ENCODE measurements around the gene GPR176.
"Not testable (repeated sequence)": the region's sequence is repeated elsewhere in the genome, so short reads cannot be mapped to it uniquely, and the experiment has no call there.

GPR176 gene

DNA sequence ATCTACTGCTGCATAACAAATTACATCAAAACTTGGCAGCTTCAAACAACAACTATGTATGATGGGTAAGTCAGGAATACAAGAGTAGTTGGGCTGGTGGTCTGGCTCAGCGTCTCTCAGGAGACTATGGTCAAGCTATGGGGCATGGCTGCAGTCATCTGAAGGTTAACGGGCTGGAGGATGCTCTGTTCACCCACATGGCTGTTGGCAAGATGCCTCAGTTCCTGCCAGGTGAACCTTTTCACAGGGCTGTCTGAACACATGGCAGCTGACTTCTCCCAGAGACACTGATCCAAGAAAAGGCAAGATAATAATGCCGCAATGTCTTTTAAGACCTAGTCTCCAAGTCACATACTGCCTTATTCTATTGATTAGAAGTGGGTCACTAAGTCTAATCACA, 63.7 kb downstream of the GPR176 start:
- DNase-seq (ENCODE audit: low read depth): no peak

DNA sequence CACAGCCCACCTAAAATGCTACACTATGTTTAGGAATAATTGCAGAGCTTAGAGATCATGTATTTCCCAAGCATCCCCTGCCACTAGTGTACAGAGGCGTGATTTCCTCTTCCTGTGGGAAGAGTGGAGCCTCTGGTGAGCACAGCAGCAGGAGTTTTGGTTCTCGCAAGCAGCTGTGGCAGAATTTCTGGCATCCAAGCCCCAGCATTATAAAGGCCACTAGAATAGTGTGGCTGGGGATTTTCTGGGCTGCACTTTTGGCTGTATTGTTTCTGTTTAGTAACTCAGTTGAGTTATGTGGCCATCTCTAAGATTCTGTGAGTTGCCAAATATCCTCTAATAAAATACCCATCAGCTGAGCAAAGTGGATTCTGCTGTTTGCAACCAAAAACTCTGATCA, 64.7 kb downstream of the GPR176 start:
- DNase-seq (ENCODE audit: low read depth): no peak

DNA sequence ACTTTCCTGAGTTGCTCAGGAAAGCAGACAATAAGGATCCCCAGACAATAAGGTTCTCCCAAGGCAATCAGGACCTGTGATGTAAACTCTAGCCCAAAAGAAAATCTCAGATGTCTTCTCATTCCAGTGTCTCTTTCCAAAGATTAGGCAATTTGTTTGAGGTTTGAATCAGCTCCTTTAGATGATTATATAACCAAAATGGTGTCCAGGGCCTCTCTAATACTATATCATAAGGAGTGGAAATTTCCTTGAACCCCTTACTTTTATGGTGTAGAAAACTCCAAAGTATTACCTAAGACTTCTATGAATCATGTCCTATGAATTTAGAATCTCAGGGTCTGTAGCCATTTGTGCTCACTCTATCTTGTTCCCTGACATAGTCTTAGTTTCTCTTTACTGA, 65.9 kb downstream of the GPR176 start:
- no peak for DNase-seq (ENCODE audit: low read depth)

DNA sequence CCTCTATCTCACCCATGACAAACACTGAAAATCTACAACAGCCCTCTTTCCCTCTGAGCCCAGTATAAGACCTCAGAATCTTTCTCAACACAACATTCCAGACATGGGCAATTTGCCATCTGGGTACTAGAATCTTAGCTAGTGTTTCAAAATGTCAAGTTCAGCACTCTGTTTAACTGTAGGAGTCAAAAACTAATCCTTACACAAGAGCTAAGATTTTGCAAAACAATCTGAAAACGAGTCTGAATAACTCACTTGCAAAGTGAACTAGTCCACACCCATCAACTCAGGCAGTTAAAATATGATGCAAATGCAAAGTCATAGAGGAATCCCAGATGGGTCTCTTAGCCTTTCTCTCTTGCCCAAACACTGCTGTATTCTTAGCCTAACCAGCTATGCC, 67.8 kb downstream of the GPR176 start:
- no peak for DNase-seq (ENCODE audit: low read depth)

DNA sequence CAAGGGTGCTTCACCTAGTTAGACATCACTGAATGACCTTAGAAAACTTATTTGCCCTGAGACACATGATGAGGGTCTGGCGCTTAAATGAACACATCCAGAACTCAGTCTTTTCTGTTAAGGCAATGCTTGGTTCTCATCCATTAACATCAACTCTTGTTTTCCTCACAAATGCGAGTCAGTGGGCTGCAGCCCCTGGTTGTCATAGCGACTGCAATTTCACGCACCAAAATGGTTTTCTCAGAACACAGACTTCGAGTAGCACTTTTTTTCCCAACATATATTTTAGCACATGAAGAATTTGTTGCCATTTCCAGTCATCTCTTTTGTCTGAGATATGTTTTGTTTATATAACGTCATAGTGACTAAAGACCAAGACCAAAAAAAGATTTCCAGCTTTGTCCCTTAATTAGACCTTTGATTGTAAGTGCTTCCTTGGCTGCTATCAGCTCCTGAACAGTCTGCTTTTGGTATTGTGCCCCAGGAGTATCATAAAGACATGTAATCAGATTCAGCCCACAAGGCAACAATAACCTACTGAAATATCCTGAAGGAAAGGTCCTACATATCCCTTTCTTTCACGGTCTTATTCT, 68.5 kb downstream of the GPR176 start:
- no peak for DNase-seq (ENCODE audit: low read depth)

DNA sequence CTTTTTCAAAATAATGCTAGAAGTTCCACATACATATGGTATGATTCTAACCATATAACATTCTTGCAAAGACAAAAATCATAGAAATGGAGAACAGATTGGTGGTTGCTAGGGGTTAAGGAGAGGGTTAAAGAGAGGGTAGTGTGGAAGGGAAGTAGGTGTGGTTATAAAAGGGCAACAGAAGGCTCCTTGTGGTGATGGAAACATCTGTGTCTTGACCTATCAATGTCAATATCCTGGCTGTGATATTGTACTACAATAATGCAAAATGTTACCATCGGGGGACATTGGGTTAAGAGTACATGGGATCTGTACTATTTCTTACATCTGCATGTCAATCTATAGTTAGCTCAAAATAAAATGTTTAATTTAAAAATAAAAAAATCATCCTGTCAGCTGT, 69.6 kb downstream of the GPR176 start:
- DNase-seq (ENCODE audit: low read depth): no peak

DNA sequence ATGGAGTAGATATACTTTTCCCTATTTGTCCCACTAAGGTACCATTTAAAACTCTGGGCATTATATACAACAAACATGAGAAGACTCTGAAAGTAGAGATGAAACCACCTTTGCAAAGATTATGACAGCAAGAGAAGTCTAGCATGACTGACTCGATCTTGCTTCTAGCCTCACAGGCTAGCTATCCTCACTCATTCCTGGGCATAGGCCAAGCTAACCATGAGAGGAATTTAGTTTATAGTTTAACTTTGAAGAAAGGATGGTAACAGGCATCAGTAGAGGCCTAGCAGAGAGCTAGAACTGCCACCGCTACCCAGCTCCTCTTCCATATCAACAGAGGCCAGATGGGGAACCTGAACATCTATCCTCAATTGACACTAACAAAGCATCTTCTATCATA, 74.0 kb downstream of the GPR176 start:
- DNase-seq (ENCODE audit: low read depth): no peak

DNA sequence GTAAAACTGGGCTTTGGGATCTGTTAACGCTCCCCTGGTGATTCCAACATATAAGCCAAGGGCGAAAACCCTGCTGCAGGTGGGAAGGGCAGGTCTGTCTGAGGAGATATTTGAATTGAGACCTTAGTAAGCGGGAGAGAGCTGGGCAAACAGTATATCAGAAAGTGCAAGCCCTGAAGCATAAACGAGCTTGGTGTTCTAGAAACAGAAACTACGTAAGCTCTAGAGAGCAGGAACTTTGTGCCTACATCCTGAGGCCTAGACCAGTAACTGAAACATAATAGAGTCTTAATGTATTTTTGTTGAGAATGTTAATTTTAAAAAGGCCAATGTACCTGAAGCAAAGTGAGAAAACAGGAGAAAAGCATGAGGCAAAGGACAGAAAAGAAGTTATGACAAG, 74.5 kb downstream of the GPR176 start:
- no peak for DNase-seq (ENCODE audit: low read depth)

DNA sequence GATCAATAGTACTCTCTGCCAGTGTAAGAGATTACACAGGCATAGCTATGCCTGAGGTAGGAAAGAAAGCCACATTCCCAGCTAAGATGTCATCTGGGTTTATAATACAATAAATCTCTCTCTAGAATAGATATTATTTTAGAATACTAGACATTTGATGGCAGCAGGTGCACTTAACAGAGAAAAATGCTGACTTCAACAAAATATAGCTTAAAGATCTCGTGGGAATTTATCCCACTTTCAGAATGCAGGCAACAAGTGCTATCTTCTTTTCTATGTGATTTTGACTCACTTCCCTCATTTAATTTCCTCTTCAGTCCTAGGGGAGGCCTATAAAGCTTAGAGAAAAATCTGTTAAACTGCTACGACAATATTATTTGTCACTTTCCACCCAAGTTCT, 76.5 kb downstream of the GPR176 start:
- no peak for DNase-seq (ENCODE audit: low read depth)

DNA sequence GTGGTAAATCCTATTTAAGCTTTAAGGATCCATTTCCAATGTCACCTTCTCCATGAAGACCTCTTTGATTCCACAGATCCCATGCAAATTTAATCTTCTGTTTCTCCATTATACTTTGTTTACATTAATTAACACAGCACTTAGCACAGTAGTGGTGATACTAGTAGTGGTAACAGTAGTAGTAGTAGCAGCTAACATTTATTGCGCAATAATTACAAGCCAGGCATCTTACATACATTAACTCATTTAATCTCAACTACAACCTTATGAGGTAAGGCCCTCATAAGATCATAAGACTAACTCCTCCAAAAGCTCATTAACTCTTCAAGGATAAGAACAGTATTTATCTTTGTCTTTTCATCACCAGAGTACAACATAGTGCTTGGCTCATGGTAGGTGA, 82.6 kb downstream of the GPR176 start:
- DNase-seq (ENCODE audit: low read depth): no peak

DNA sequence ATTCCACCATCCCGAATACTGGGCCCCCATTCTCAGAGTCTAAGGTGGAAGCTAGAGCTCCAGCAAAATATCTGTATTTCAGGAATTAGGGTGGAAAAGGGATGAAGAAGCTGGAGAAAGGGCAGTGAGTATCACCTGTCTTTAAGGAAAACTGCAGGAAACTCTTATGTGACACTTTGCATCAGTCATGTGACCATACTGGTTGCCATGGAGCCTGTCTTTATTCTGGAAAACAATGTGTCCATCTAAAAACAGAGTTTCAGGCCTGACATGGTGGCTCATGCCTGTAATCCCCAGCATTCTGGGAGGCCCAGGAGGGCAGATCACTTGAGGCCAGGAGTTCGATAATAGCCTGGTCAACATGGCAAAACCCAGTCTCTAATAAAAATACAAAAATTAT, 84.5 kb downstream of the GPR176 start:
- DNase-seq (ENCODE audit: low read depth): no peak

DNA sequence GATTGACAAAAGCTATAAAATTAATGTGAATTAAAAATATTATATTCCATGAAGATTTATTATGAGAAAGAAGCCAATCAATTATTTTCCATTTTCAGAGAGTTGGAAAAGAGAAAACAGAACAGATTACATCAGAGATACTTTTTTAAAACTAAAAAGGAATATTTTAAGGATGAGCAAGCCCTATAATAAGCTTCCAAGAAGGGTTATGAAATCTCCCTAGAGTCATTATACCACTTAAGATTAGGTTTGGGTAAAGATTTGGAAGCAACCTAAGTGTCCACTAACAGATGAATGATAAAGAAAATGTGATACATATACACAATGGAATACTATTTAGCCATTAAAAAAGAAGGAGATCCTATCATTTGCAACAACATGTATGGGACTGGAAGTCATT, 85.8 kb downstream of the GPR176 start:
- no peak for DNase-seq (ENCODE audit: low read depth)

DNA sequence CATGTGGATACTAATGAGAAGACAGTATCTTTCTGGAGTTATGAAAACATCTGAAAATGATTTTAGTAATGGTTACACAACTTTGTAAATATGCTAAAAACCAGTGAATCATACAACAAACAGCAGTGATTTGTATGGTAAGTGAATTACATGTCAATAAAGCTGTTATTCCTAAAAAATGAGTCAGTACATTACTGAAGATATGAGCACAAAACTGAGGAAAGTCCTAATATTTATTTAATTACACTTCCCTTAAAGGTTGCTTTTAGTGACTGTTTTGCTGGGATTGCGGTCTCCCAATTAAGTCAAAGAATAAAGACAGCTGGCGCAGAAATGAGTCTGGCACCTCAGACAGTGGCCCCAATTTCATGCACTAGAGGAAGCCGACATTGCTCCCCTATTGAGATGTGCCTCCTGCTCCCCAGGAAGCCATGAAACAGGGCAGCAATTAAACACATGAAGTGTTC, 86.5 kb downstream of the GPR176 start:
- no peak for DNase-seq (ENCODE audit: low read depth)

DNA sequence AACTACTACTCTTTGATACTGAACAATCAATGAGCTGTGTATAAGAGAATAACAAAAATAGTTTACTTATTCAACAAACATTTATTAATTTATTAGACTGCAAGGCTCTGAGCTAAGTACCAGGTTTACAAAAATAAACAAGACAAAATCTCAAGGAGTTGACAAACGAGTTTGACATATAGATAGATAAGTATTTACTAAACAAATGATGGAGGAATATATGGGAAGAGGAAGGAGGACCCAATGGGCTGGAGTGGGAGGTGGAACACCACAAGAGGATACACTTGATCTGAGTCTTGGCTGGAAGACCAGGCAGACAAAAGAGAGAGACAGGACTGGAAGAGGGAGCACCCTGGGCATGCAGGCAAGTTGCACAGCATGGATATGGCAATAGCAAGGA, 89.9 kb downstream of the GPR176 start:
- DNase-seq (ENCODE audit: low read depth): no peak

DNA sequence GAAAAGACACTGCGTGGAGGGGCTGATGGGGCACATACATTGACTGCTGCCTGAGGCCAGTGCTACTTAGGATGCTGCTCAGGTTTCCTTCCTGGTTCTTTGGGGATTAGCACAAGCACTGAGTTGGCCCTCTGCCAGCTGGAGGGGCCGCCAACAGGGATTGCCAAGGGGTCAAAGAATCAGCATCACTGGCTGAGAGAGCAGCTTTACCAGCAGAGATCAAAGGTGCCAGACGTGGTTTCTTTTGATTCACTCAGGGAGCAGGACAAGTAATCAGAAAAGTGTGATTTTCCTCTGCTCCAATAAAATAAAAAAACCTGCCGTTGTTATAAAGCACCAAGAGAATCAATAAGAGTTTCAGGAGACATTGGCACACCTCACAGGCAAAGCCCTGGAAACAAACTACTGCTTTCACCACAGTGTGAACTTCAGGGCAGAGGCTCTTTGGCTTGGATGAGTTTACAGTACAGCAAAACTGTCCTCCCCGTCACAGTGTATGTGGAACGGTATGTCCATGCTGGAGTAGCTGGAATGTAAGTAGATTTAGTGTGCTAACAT, 91.6 kb downstream of the GPR176 start:
- no peak for DNase-seq (ENCODE audit: low read depth)

DNA sequence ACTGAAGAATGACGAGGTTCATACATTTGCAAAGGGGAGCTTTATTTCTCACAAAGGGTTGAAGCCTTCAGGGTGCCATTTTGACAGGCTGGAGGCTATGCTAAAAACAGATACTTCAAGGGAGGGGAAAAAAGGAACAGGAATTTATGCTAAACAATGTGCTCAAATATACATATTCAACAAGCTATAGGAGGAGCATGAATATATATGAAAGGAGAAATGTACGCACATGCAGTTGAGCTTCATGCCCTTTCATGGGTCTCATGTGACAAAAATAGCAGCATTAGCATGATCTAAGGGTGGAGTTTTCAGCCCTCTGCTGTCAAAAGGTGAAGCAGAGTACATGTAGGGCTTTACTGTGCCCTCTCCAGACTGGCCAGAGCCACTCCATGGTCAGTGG, 93.1 kb downstream of the GPR176 start:
- no peak for DNase-seq (ENCODE audit: low read depth)

DNA sequence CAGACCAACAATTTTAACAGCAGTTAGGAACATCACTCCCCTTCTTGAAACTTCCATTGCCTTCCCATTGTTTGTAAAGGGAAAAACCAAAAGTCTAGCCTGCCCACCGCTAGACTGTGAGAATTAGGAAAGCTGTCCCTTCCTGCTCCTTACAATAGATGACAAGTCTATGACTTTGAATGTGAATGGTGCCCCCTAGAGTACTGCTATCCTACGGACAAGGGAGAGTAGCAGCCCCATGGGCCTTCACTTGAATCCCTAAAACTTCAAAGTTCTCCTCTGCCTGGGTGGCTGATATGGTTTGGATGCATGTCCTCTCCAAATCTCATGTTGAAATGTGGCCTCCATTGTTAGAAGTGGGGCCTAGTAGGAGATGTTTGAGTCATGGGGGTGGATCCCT, 96.4 kb downstream of the GPR176 start:
- no peak for DNase-seq (ENCODE audit: low read depth)

DNA sequence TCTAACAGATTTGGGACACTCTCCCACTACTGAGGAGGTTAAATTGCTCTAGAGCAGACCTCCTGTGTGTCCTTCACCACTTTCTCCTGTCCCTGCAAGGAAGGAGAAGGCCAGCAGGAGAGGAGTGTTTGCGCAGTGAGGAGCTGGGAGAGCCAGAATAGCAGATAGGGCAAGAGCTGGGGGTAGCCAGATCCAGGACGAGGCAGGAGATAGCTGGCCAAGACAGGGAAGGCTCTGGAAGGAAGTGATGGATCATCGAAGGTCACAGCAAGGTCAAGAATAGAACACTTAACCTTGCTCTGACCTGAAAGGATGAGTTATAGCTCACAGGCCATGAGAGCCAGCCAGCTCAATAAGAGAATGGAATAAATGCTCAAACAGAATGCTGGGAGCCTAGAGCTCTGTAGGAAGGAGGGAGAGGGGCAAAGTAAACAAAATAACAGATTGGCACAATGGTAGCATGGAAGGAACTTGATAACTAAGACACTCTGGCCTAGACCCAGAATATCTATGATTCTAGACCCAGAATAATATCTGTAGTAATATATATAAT, 99.9 kb downstream of the GPR176 start:
- DNase-seq (ENCODE audit: low read depth): no peak

DNA sequence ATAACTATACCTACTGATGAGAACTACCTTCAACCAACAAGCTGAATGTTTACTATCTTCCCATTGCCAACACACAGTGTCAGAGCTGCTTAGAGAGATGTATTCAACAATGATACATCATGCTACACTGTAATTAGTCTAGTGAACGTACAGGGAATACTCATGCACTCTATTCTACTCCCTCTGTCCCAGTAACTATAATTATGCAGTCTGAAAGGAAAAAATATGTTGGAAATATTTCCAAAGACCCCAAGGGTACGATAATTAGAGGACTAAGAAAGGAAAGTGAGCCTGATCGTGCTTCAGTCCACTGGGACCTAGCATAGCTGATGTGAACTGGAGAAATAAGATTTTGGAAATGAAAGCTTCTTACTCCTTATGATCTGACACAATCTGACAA, 100.5 kb downstream of the GPR176 start:
- no peak for DNase-seq (ENCODE audit: low read depth)

DNA sequence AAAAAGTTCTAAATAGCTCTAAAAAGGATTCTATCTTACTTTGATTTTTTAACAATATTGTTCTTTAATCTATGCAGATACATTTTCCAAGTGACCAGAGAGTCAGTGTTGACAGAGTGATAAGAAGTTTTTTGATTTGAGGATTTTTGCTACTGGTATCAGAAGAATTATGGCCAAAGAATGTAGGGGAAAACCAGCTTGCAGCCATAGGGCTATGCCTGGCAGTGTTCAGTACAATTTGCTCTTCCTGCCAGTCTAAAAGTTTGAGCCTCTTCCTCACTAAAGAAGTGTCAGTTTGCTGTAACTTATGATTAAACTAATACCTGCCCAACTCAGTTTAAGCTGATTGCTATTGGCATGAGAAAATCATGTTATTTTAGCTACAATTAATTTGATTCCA, 102.2 kb downstream of the GPR176 start:
- DNase-seq (ENCODE audit: low read depth): no peak

DNA sequence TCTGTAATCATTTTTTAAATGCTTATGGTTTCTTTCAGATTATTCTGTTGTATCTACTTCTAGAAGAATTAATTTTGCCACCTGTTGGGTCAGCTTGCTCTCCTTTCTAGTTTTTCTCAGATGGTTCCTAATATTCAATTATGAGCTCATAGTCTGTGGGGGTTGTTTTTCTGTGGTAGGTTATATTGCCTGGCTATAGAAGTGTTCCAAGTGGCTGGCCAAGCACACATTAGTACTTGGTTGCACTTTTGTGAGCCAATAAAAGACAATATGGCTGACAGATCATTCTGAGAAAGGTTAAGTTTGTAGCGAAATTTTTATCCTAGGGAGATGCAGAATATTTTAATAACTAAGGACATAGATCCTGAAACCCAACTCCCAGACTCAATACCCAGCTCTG, 105.6 kb downstream of the GPR176 start:
- no peak for DNase-seq (ENCODE audit: low read depth)

DNA sequence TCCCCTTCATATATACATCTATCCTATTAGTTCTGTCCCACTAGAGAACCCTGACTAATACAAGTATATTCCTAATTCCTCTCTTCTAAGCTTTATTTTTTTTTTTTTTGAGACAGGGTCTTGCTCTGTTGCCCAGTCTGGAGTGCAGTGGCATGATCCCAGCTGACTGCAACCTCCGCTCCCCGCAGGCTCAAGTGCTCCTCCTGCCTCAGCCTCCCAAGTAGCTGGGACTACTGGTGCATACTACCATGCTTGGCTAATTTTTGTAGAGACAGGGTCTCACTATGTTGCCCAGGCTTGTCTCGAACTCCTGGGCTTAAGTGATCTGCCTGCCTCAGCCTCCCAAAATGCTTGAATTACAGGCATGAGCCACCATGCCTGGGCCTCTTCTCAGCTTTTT, 107.4 kb downstream of the GPR176 start:
- DNase-seq (ENCODE audit: low read depth): not testable (repeated sequence)

DNA sequence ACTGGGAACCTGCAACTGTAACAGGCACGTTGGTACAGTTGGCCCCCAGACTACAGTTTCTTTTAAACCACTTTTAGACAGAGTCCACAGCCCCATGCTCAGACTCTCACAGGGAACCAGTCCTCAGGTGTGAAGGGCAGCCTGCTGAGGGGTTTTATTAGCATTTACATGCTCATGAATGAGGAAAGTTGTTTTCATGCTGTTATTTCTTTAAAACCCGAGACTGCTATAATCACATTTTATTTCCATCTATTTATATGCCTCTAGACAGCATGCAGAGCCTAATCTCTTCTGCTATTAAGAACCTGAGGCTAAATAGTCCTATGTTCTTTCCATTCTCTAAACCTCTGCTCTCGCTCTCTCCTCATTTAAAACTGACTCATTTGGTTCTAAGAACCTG, 111.2 kb downstream of the GPR176 start:
- no peak for DNase-seq (ENCODE audit: low read depth)

DNA sequence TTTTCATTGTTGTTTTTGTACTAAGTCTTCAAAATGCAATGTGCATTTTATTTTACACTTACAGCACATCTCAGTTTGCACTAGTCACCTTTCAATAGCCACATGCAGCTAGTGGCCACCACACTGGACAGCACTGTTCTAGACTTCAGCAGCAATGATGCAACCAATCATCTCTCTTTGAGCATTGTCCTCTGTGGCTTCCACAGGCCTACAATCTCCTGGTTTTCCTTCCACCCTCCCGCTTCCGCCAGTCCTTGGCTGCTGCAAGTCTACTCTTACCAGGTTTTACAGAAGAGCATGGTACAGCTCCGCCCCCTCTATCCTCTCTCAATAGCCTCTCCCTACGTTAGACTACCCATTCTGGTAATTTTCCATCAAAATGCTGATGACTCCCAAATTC, 112.3 kb downstream of the GPR176 start:
- DNase-seq (ENCODE audit: low read depth): no peak

Measured in stimulated activated CD8-positive, alpha-beta memory T cell treated with anti-CD3 and anti-CD28 coated beads, Interleukin-7, amount 100 ng/mL, for 24 hours (primary cell).